ENCODE measurements around the gene CNTNAP1. TPM values are rescaled to one million over a fixed set of nuclear protein-coding genes. Genes with fewer than 3 reads are reported as not detected.

CNTNAP1 gene
- total and polyA plus RNA-seq, 10 of the 15 experiments (the other 5 are each of a cell fraction or from before 2014, with no cell fraction given) = 0.95 to 29.9 (median 10.4) TPM

DNA sequence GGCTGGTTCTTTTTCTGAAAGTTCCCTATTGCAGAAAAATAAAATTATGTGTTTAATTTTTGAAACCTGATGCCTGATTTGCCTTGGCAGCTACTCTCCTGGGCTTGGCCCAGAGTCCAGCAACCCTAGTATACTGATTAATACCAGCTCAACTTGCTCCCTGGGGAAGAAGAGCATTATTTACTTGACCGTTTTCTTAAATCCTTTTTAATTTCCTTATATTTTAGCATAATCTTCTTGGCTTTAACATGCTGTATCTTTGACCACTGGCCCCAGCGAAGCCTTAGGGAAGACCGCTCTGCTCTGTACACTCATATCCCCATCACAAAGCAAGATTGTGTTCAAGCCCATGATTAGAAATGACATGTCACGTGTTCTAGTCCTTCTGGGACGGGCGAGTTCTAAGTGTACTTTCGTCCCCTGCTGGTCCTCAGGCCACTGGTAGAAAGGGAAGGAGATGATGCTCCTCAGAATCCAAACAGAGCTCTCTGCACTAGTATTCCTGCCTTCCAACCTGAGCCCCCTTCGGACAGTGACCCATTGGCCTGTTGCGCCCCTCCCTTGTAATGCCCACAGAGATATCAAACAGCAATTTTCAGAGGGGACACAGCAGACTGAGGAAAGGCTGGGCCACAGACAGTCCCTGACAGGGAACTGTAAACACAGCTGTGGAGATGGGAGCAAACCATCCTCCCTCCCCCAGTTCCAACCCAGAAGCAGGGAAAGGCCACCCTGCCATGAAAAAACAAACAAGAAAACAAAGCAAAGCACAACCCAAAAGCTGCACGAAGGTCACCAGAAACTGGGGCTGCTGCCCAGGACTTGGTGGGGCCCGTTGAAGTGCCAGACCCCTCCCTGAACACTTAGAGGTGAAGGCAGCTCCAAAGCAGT, 66.8 kb downstream of the CNTNAP1 start:
- Histone ChIP-seq H3K9me3 (replicated peaks; ENCODE audit: control insufficient read depth, insufficient read depth, low read length) (no peaks in the 10 kb centered on the region), H3K4me1 (ENCODE audit: control insufficient read depth, insufficient read depth, low read length) (no peaks in the 10 kb centered on the region), H3K9ac (ENCODE audit: control insufficient read depth, insufficient read depth, low read length) (no peak overlapping the region), H2AFZ (ENCODE audit: control insufficient read depth, low read depth, low read length) (no peak overlapping the region), H3K4me2 (ENCODE audit: control insufficient read depth, insufficient read depth) (no peak overlapping the region), H3K27me3 (replicated peaks in 1 of 2; ENCODE audit: control insufficient read depth in 2 of 2, insufficient read depth in 2 of 2, low read length in 1 of 2) (no peaks in the 10 kb centered on the region; a peak in 1 of 4 replicates), H4K20me1 (ENCODE audit: control insufficient read depth, insufficient read depth) (no peaks in the 10 kb centered on the region), H3K79me2 (ENCODE audit: control insufficient read depth, insufficient read depth, low read length) (peaks cover 5% of the 10 kb centered on the region), H3K27ac (ENCODE audit: control insufficient read depth, insufficient read depth) (no peak overlapping the region), H3K4me3 (no peak overlapping the region), H3K36me3 (ENCODE audit: control insufficient read depth in 2 of 2, insufficient read depth in 2 of 2, low read length in 1 of 2) (no peaks in the 10 kb centered on the region)
- TF ChIP-seq BMI1 (IDR thresholded peaks at IDR 0.05; ENCODE audit: borderline replicate concordance) (no peak), ESRRA (IDR thresholded peaks at IDR 0.05; ENCODE audit: low read length) (no peak), KLF5 (IDR thresholded peaks at IDR 0.05; ENCODE audit: partially characterized antibody) (no peak), BCL11A (IDR thresholded peaks at IDR 0.05; ENCODE audit: low read depth, low read length) (no peak), SP1 (IDR thresholded peaks at IDR 0.05; ENCODE audit: low read depth, low read length) (no peak), SREBF2 (IDR thresholded peaks at IDR 0.05; ENCODE audit: low read length) (no peak), RCOR1 (conservative IDR thresholded peaks at IDR 0.05; ENCODE audit: low read depth, low read length) (no peak), FOXM1 (IDR thresholded peaks at IDR 0.05; ENCODE audit: low read depth, low read length) (no peak), POU2F2 (IDR thresholded peaks at IDR 0.05; ENCODE audit: borderline replicate concordance, low read depth, low read length) (no peak), ZNF384 (IDR thresholded peaks at IDR 0.05; ENCODE audit: borderline replicate concordance, low read depth, low read length) (no peak), JUND (IDR thresholded peaks at IDR 0.05; ENCODE audit: low read depth, low read length) (no peak), MEF2A (IDR thresholded peaks at IDR 0.05; ENCODE audit: insufficient read depth, low read depth, low read length) (no peak), NR2C1 (IDR thresholded peaks at IDR 0.05) (no peak)
- TF ChIP-seq, protein P1, sequence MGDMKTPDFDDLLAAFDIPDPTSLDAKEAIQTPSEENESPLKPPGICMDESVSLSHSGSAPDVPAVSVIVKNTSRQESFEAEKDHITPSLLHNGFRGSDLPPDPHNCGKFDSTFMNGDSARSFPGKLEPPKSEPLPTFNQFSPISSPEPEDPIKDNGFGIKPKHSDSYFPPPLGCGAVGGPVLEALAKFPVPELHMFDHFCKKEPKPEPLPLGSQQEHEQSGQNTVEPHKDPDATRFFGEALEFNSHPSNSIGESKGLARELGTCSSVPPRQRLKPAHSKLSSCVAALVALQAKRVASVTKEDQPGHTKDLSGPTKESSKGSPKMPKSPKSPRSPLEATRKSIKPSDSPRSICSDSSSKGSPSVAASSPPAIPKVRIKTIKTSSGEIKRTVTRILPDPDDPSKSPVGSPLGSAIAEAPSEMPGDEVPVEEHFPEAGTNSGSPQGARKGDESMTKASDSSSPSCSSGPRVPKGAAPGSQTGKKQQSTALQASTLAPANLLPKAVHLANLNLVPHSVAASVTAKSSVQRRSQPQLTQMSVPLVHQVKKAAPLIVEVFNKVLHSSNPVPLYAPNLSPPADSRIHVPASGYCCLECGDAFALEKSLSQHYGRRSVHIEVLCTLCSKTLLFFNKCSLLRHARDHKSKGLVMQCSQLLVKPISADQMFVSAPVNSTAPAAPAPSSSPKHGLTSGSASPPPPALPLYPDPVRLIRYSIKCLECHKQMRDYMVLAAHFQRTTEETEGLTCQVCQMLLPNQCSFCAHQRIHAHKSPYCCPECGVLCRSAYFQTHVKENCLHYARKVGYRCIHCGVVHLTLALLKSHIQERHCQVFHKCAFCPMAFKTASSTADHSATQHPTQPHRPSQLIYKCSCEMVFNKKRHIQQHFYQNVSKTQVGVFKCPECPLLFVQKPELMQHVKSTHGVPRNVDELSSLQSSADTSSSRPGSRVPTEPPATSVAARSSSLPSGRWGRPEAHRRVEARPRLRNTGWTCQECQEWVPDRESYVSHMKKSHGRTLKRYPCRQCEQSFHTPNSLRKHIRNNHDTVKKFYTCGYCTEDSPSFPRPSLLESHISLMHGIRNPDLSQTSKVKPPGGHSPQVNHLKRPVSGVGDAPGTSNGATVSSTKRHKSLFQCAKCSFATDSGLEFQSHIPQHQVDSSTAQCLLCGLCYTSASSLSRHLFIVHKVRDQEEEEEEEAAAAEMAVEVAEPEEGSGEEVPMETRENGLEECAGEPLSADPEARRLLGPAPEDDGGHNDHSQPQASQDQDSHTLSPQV (IDR thresholded peaks at IDR 0.05) = no peak
- no peak for DNase-seq (ENCODE audit: low read depth, low spot score)
- WGBS (ENCODE audit: insufficient coverage, insufficient replicate concordance, low lambda C conversion rate, missing lambda C conversion rate) = 30% methylated on average over 11 of the region's 11 CpGs
- no peak for FAIRE-seq
- POLR2A ChIA-PET = interaction anchor here (1.6 kb wide), 1 partner anchor 10 kb away, joined by 6 read pairs; no protein-coding TSS in a partner anchor
- CTCF ChIA-PET = interaction anchor here (0.6 to 2.7 kb wide), 8 partner anchors 9 to 171 kb away, joined by 3 to 21 read pairs (median 4); no protein-coding TSS in a partner anchor
- SMC1A ChIA-PET (ENCODE audit: uncharacterized antibody, unreplicated experiment) = interaction anchor here (1.2 to 3.4 kb wide), 5 partner anchors 10 to 93 kb away, joined by 3 to 17 read pairs (median 4); partner anchors contain the start of gene CNTNAP1
- no peak for ATAC-seq
- no TSS peak for BruUV-seq (replicated peaks)
- RAD21 ChIA-PET (ENCODE audit: unreplicated experiment) = interaction anchor here (1.5 to 1.9 kb wide), 2 partner anchors 11 to 14 kb away, joined by 4 to 7 read pairs; no protein-coding TSS in a partner anchor
- in situ Hi-C loops (cut with MboI) (no loop called here), intact Hi-C loops (cut with micrococcal nuclease; ENCODE audit: unreplicated experiment) (no loop called here)

All from GM12878 (cell line).